PFSK-1 (cell line): Measurements from ENCODE around the gene FRMD3.

Experiments used
- FOXP2 ChIP-seq: optimal IDR thresholded peaks from 2 replicates; pipeline ENCODE3; 2011; ENCODE audit warnings: borderline replicate concordance, control low read depth, inconsistent platforms; ENCODE audit not compliant: insufficient read depth; ENCODE audit errors: extremely low read length, extremely low read depth
- POLR2AphosphoS5 ChIP-seq: IDR thresholded peaks from 2 replicates; pipeline ENCODE4 v1.6.1; 2012; ENCODE audit warnings: low read depth, mild to moderate bottlenecking, control low read depth, low read length, moderate library complexity
- REST ChIP-seq, 2 experiments: IDR thresholded peaks; 2 replicates each; pipeline versions ENCODE4 v1.6.1 to v1.8.0; 2011 to 2012; ENCODE audit warnings: low read depth in 2 of 2, low read length in 2 of 2, control low read depth in 1 of 2, inconsistent platforms in 1 of 2, mild to moderate bottlenecking in 1 of 2, moderate library complexity in 1 of 2; ENCODE audit not compliant: insufficient read depth in 1 of 2
- SIN3A ChIP-seq: IDR thresholded peaks from 2 replicates; pipeline ENCODE4 v1.6.1; 2012; ENCODE audit warnings: mild to moderate bottlenecking, low read length, moderate library complexity, borderline replicate concordance; ENCODE audit not compliant: insufficient read depth
- TAF1 ChIP-seq: IDR thresholded peaks from 2 replicates; pipeline ENCODE4 v1.6.1; 2012; ENCODE audit warnings: low read length, control low read depth, borderline replicate concordance; ENCODE audit not compliant: insufficient read depth

The FRMD3 gene

GRCh38 chr9:83247732-83248131, 290.5 kb downstream of the FRMD3 start:
- TF ChIP-seq POLR2AphosphoS5 (no peak), SIN3A (no peak), TAF1 (no peak), REST (IDR thresholded peaks at IDR 0.05; ENCODE audit: insufficient read depth in 1 of 2, low read depth in 2 of 2, low read length in 2 of 2) (no peak), FOXP2 (no peak)

GRCh38 chr9:83245979-83246659, 292.1 kb downstream of the FRMD3 start:
- TF ChIP-seq FOXP2 (no peak), SIN3A (no peak), POLR2AphosphoS5 (no peak), REST (IDR thresholded peaks at IDR 0.05; ENCODE audit: insufficient read depth in 1 of 2, low read depth in 2 of 2, low read length in 2 of 2) (no peak), TAF1 (no peak)

- TF ChIP-seq REST (IDR thresholded peaks at IDR 0.05; ENCODE audit: insufficient read depth in 1 of 2, low read depth in 2 of 2, low read length in 2 of 2), result no peak
- no peak for TF ChIP-seq SIN3A
- no peak for TF ChIP-seq TAF1
- TF ChIP-seq POLR2AphosphoS5, result no peak
- TF ChIP-seq FOXP2, result no peak
Measured at GRCh38 chr9:83242066-83242465, 296.1 kb downstream of the FRMD3 start.

- TF ChIP-seq REST (IDR thresholded peaks at IDR 0.05; ENCODE audit: insufficient read depth in 1 of 2, low read depth in 2 of 2, low read length in 2 of 2) (no peak), SIN3A (no peak), TAF1 (no peak), POLR2AphosphoS5 (no peak), FOXP2 (no peak)
Measured at GRCh38 chr9:83240671-83241070, 297.5 kb downstream of the FRMD3 start.

GRCh38 chr9:83239747-83240146, 298.5 kb downstream of the FRMD3 start:
- TF ChIP-seq POLR2AphosphoS5 (no peak), TAF1 (no peak), FOXP2 (no peak), SIN3A (no peak), REST (IDR thresholded peaks at IDR 0.05; ENCODE audit: insufficient read depth in 1 of 2, low read depth in 2 of 2, low read length in 2 of 2) (no peak)
